OCI-LY7 (cell line): ENCODE measurements around the gene GPRC5D. TPM values are rescaled to one million over a fixed set of nuclear protein-coding genes. Genes with fewer than 3 reads are reported as not detected.

Experiments used
- BruUV-seq: library from RNA; stranded (reverse); fragments of 400-500 nt; replicated peaks from 2 replicates; lab custom pipeline; 2021; lab: Mats Ljungman, UMichigan
- CTCF ChIA-PET: fragments of 300-600 bp; sonication (Branson Sonifier 250); formaldehyde crosslinking; loops from one replicate; lab custom pipeline; 2022; ENCODE audit warnings: antibody characterized with exemption; ENCODE audit not compliant: unreplicated experiment; lab: Charles Lee
- POLR2A ChIA-PET: fragments of 300-600 bp; sonication (Branson Sonifier 250); formaldehyde crosslinking; loops from one replicate; lab custom pipeline; 2022; ENCODE audit warnings: antibody characterized with exemption; lab: Charles Lee
- DNase-seq: peaks from one replicate; pipeline ENCODE4 v3.0.0-alpha.2; 2015; ENCODE audit warnings: low spot score
- H2AFZ ChIP-seq: fragments of 200-600 bp; sonication (generic), shearing (Covaris generic); 2 replicates; pipeline ENCODE4 v1.6.1; 2014; ENCODE audit warnings: mild to moderate bottlenecking, antibody characterized with exemption, low read length, moderate library complexity
- H3K27ac ChIP-seq: fragments of 200-600 bp; sonication (generic); 2 replicates; pipeline ENCODE4 v1.5.1; 2014; ENCODE audit warnings: mixed run types, low read depth, mild to moderate bottlenecking, moderate library complexity, low read length, inconsistent platforms; ENCODE audit not compliant: poor library complexity, severe bottlenecking
- H3K36me3 ChIP-seq: fragments of 200-600 bp; sonication (generic); 2 replicates; pipeline ENCODE4 v1.6.1; 2014; ENCODE audit warnings: mild to moderate bottlenecking, antibody characterized with exemption, low read length, moderate library complexity, mixed read lengths; ENCODE audit not compliant: insufficient read depth
- H3K4me1 ChIP-seq: fragments of 200-600 bp; sonication (generic); 2 replicates; pipeline ENCODE4 v1.5.1; 2014; ENCODE audit warnings: mild to moderate bottlenecking, low read length; ENCODE audit not compliant: insufficient read depth, poor library complexity, severe bottlenecking
- H3K4me2 ChIP-seq: fragments of 200-600 bp; sonication (generic); 2 replicates; pipeline ENCODE4 v1.6.1; 2014; ENCODE audit warnings: mild to moderate bottlenecking, low read length
- H3K4me3 ChIP-seq: fragments of 200-600 bp; sonication (generic); 2 replicates; pipeline ENCODE4 v1.5.1; 2014; ENCODE audit warnings: mild to moderate bottlenecking, low read depth, low read length; ENCODE audit not compliant: poor library complexity, severe bottlenecking
- H3K79me2 ChIP-seq: fragments of 200-600 bp; sonication (generic); 2 replicates; pipeline ENCODE4 v1.6.1; 2016; ENCODE audit warnings: low read depth, mild to moderate bottlenecking, low read length, moderate library complexity, mixed read lengths; ENCODE audit not compliant: insufficient read depth
- H3K9me2 ChIP-seq: fragments of 200-600 bp; sonication (generic); 2 replicates; pipeline ENCODE4 v1.6.1; 2016; ENCODE audit warnings: mild to moderate bottlenecking, low read length, mixed read lengths; ENCODE audit not compliant: insufficient read depth
- H3K9me3 ChIP-seq: fragments of 200-600 bp; sonication (generic); 2 replicates; pipeline ENCODE4 v1.6.1; 2014; ENCODE audit warnings: mild to moderate bottlenecking, mixed run types, low read length, mixed read lengths
- H4K20me1 ChIP-seq: fragments of 200-600 bp; sonication (generic); 2 replicates; pipeline ENCODE4 v1.6.1; 2014; ENCODE audit warnings: mild to moderate bottlenecking, antibody characterized with exemption, low read length, moderate library complexity, mixed read lengths; ENCODE audit not compliant: insufficient read depth
- CTCF ChIP-seq: fragments of 200-600 bp; sonication (generic); conservative IDR thresholded peaks from 2 replicates; pipeline ENCODE4 v1.5.1; 2014; ENCODE audit warnings: mild to moderate bottlenecking, antibody characterized with exemption, low read length, moderate library complexity, mixed read lengths
- EZH2phosphoT487 ChIP-seq: fragments of 200-600 bp; sonication (generic); IDR thresholded peaks from 2 replicates; pipeline ENCODE4 v1.6.1; 2018; ENCODE audit warnings: low read depth, borderline replicate concordance, mild to moderate bottlenecking, mixed run types, antibody characterized with exemption, low read length, moderate library complexity, mixed read lengths
- intact Hi-C: fragments of 100-400 bp; cut with micrococcal nuclease; formaldehyde crosslinking; loops from one replicate; pipeline ENCODE4 v1.10.0; 2022; ENCODE audit not compliant: unreplicated experiment
- total RNA-seq, 2 experiments: library from RNA; depleted of rRNA in 1 of 2; stranded (reverse); fragments of >200 nt in 1 of 2; shearing (Covaris generic) in 1 of 2; gene quantifications; 2 replicates each; pipeline ENCODE4 v1.2.3, GENCODE V29; 2014 to 2022

The GPRC5D gene
- total RNA-seq, 2 experiments from 2014 or later, result not detected

GRCh38 chr12:12927211-12928079 lies 24.5 kb downstream of the GPRC5D start:
- H4K20me1 ChIP-seq, result no peaks in the 10 kb centered on the region
- H3K9me2 ChIP-seq, result no peaks in the 10 kb centered on the region
- TF ChIP-seq EZH2phosphoT487 (no peak), CTCF (no peak)
- H3K9me3 ChIP-seq, result no peaks in the 10 kb centered on the region
- H3K4me3 ChIP-seq, result no peak overlapping the region
- POLR2A ChIA-PET, result no interaction called here
- DNase-seq, result no peak
- no peaks in the 10 kb centered on the region for H3K4me1 ChIP-seq
- intact Hi-C loops, result no loop called here
- H3K4me2 ChIP-seq, result no peak overlapping the region
- CTCF ChIA-PET, result no interaction called here
- no peaks in the 10 kb centered on the region for H3K79me2 ChIP-seq
- H3K27ac ChIP-seq, result no peak overlapping the region
- H2AFZ ChIP-seq, result no peak overlapping the region
- no TSS peak for BruUV-seq
- H3K36me3 ChIP-seq, result no peaks in the 10 kb centered on the region

DNA sequence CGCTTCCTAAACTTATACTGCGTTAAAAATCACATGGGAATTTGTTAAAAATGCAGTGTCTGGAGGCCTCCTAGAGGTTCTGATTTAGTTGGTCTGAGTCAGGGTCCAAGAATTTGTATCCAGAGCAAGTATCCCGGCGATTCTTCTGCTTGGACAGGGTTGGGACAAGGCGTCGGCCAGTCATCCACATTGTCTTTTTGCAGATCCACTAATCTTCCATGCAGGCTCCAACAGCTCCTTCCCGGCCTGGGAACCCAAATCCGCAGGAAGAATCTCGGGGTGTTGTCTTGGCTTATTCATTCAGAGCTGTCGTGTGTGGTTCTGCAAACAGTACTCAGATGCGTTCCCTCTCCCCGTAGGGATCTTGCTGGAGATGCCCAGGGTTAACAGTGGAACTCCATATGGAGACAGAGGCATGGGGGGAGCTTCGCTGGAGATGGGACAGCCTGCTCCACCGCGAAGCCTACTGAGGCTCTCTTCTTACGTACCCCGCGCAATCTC lies 25.3 kb downstream of the GPRC5D start:
- H2AFZ ChIP-seq, result no peak overlapping the region
- H3K4me1 ChIP-seq, result no peaks in the 10 kb centered on the region
- TF ChIP-seq EZH2phosphoT487 (no peak), CTCF (no peak)
- H4K20me1 ChIP-seq, result no peaks in the 10 kb centered on the region
- ChIA-PET POLR2A (no interaction called here), CTCF (no interaction called here)
- intact Hi-C loops, result no loop called here
- H3K9me3 ChIP-seq, result no peaks in the 10 kb centered on the region
- H3K27ac ChIP-seq, result no peak overlapping the region
- no peaks in the 10 kb centered on the region for H3K9me2 ChIP-seq
- H3K79me2 ChIP-seq, result no peaks in the 10 kb centered on the region
- H3K4me2 ChIP-seq, result no peak overlapping the region
- DNase-seq, result no peak
- H3K36me3 ChIP-seq, result no peaks in the 10 kb centered on the region
- H3K4me3 ChIP-seq, result no peak overlapping the region
- no TSS peak for BruUV-seq

DNA sequence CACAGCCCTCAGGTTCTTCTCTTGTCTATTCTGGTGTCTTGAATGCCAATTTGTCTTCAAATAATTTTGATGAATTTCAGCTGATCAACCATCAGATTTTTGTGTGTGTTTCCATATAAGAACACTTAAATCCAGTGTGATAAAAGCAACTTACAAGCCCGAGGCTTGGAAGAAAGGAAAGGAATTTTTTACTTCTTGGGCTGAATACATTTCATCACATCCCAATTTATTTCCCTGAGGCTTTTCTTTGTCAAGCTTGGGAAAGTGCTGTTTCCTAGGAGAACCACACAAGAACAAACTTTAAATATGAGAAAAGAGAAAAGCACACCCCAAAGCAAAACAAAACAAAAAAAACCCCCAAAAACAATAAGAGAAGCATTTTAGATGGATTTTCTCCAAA lies 26.6 kb downstream of the GPRC5D start:
- Histone ChIP-seq H3K4me1 (no peaks in the 10 kb centered on the region), H3K79me2 (no peaks in the 10 kb centered on the region), H4K20me1 (no peaks in the 10 kb centered on the region), H3K9me2 (no peaks in the 10 kb centered on the region), H3K9me3 (no peaks in the 10 kb centered on the region), H3K27ac (no peak overlapping the region), H2AFZ (no peak overlapping the region), H3K4me2 (no peak overlapping the region), H3K4me3 (no peak overlapping the region), H3K36me3 (no peaks in the 10 kb centered on the region)
- TF ChIP-seq EZH2phosphoT487, result no peak
- no peak for TF ChIP-seq CTCF
- intact Hi-C loops, result no loop called here
- no peak for DNase-seq
- ChIA-PET CTCF (no interaction called here), POLR2A (no interaction called here)
- no TSS peak for BruUV-seq
